Body of pancreas (tissue), 4 donors: ENCODE results near the gene INPP1.

ENCODE experiments used
- CTCF ChIP-seq, 7 experiments: fragments of 450-650 bp in 4 of 7; fragments of 200-600 bp in 3 of 7; sonication (generic) in 3 of 7; IDR thresholded peaks; one replicate each; pipeline ENCODE4 v1.5.1; 2016 to 2019; ENCODE audit warnings: antibody characterized with exemption in 7 of 7
- POLR2A ChIP-seq, 3 donors: fragments of 450-650 bp; IDR thresholded peaks; one replicate each; pipeline ENCODE4 v1.6.1; 2016; ENCODE audit warnings: antibody characterized with exemption in 3 of 3, mild to moderate bottlenecking in 2 of 3

GRCh38 chr2:190340369-190340768 is 3.0 kb upstream of the INPP1 start:
- TF ChIP-seq CTCF (IDR thresholded peaks at IDR 0.05) (no peak), POLR2A (IDR thresholded peaks at IDR 0.05) (no peak)
